HEK293 (cell line): Measurements from ENCODE around the gene OPCML.

Experiments used
- CTCF ChIA-PET: fragments of 350-600 bp; formaldehyde crosslinking; extraction: SDS; loops from one replicate; lab custom pipeline; 2021; ENCODE audit warnings: antibody characterized with exemption; lab: Yijun Ruan, JAX
- POLR2A ChIA-PET: fragments of 300-600 bp; formaldehyde crosslinking; extraction: SDS; loops from one replicate; lab custom pipeline; 2020; ENCODE audit warnings: antibody characterized with exemption, inconsistent platforms; lab: Yijun Ruan, JAX
- H3K27ac ChIP-seq: fragments of 200-500 bp; sonication (Bioruptor generic); 2 replicates; pipeline ENCODE4 v1.5.1; 2014; ENCODE audit warnings: low read depth, low read length, control low read depth, inconsistent platforms; ENCODE audit errors: extremely low read depth
- H3K36me3 ChIP-seq, 2 experiments: fragments of 200-500 bp in 1 of 2; sonication (Bioruptor generic) in 1 of 2; 1 replicate in 1 of 2; 2 replicates in 1 of 2; pipeline ENCODE4 v1.5.1; 2014 to 2017; ENCODE audit warnings: inconsistent platforms in 2 of 2, low read length in 2 of 2; ENCODE audit not compliant: control insufficient read depth in 2 of 2, insufficient read depth in 1 of 2
- H3K4me1 ChIP-seq: fragments of 200-500 bp; sonication (Bioruptor generic); 2 replicates; pipeline ENCODE4 v1.5.1; 2014; ENCODE audit warnings: mild to moderate bottlenecking, low read length, inconsistent platforms; ENCODE audit not compliant: control insufficient read depth, insufficient read depth
- H3K4me3 ChIP-seq: 2 replicates; pipeline ENCODE4 v1.5.1; 2011; ENCODE audit warnings: low read depth, mild to moderate bottlenecking, control low read depth, low read length, moderate library complexity
- H3K9me3 ChIP-seq: fragments of 200-500 bp; sonication (Bioruptor generic); 2 replicates; pipeline ENCODE4 v1.5.1; 2014; ENCODE audit warnings: low read depth, low read length, inconsistent platforms; ENCODE audit not compliant: control insufficient read depth, insufficient read depth
- BCL11B ChIP-seq: fragments of 450-650 bp; formaldehyde crosslinking; IDR thresholded peaks from 2 replicates; pipeline ENCODE4 v1.5.1; 2016; ENCODE audit warnings: low read depth, missing biosample characterization, missing genetic modification characterization
- HOXD13 ChIP-seq: sonication (generic); formaldehyde crosslinking; IDR thresholded peaks from 2 replicates; pipeline ENCODE4 v1.8.0; 2022; ENCODE audit warnings: missing genetic modification reagents, borderline replicate concordance
- INSM2 ChIP-seq: fragments of 450-650 bp; formaldehyde crosslinking; IDR thresholded peaks from 2 replicates; pipeline ENCODE4 v1.5.1; 2016; ENCODE audit warnings: missing biosample characterization, missing genetic modification characterization
- KLF1 ChIP-seq: fragments of 450-650 bp; formaldehyde crosslinking; IDR thresholded peaks from 2 replicates; pipeline ENCODE4 v1.5.1; 2016; ENCODE audit warnings: missing biosample characterization, missing genetic modification characterization
- PATZ1 ChIP-seq: fragments of 450-650 bp; formaldehyde crosslinking; IDR thresholded peaks from 2 replicates; pipeline ENCODE4 v1.5.1; 2016; ENCODE audit warnings: missing biosample characterization, missing genetic modification characterization
- REST ChIP-seq: fragments of 450-650 bp; formaldehyde crosslinking; IDR thresholded peaks from 2 replicates; pipeline ENCODE4 v1.5.1; 2016; ENCODE audit warnings: missing biosample characterization, missing genetic modification characterization
- YY1 ChIP-seq: fragments of 450-650 bp; formaldehyde crosslinking; IDR thresholded peaks from 2 replicates; pipeline ENCODE4 v1.5.1; 2018; ENCODE audit warnings: missing biosample characterization, missing genetic modification characterization
- ZNF114 ChIP-seq: fragments of 450-650 bp; formaldehyde crosslinking; IDR thresholded peaks from 2 replicates; pipeline ENCODE4 v1.5.0; 2017; ENCODE audit warnings: missing biosample characterization, missing genetic modification characterization
- ZNF148 ChIP-seq: fragments of 450-650 bp; formaldehyde crosslinking; IDR thresholded peaks from 2 replicates; pipeline ENCODE4 v1.5.0; 2017; ENCODE audit warnings: missing biosample characterization, missing genetic modification characterization, borderline replicate concordance
- ZNF175 ChIP-seq: fragments of 450-650 bp; formaldehyde crosslinking; IDR thresholded peaks from 2 replicates; pipeline ENCODE4 v1.5.1; 2016; ENCODE audit warnings: missing biosample characterization, missing genetic modification characterization
- ZNF19 ChIP-seq: fragments of 450-650 bp; formaldehyde crosslinking; IDR thresholded peaks from 2 replicates; pipeline ENCODE4; 2016; ENCODE audit warnings: missing biosample characterization, missing genetic modification characterization, low read depth
- ZNF214 ChIP-seq: fragments of 450-650 bp; formaldehyde crosslinking; IDR thresholded peaks from 2 replicates; pipeline ENCODE4 v1.5.1; 2017; ENCODE audit warnings: missing biosample characterization, mild to moderate bottlenecking, missing genetic modification characterization, borderline replicate concordance
- ZNF391 ChIP-seq: fragments of 450-650 bp; formaldehyde crosslinking; IDR thresholded peaks from 2 replicates; pipeline ENCODE4 v1.5.1; 2016; ENCODE audit warnings: low read depth, missing biosample characterization, missing genetic modification characterization, borderline replicate concordance
- ZNF398 ChIP-seq: fragments of 450-650 bp; formaldehyde crosslinking; IDR thresholded peaks from 2 replicates; pipeline ENCODE4 v1.5.1; 2017; ENCODE audit warnings: missing biosample characterization, missing genetic modification characterization
- ZNF488 ChIP-seq: fragments of 450-650 bp; formaldehyde crosslinking; IDR thresholded peaks from 2 replicates; pipeline ENCODE4 v1.5.1; 2016; ENCODE audit warnings: missing biosample characterization, missing genetic modification characterization
- ZNF514 ChIP-seq: fragments of 450-650 bp; formaldehyde crosslinking; IDR thresholded peaks from 2 replicates; pipeline ENCODE4 v1.5.1; 2016; ENCODE audit warnings: missing biosample characterization, missing genetic modification characterization
- ZNF639 ChIP-seq: fragments of 450-650 bp; formaldehyde crosslinking; IDR thresholded peaks from 2 replicates; pipeline ENCODE4 v1.5.1; 2016; ENCODE audit warnings: missing biosample characterization, missing genetic modification characterization
- ZNF791 ChIP-seq: fragments of 450-650 bp; formaldehyde crosslinking; IDR thresholded peaks from 2 replicates; pipeline ENCODE4 v1.5.1; 2016; ENCODE audit warnings: missing biosample characterization, missing genetic modification characterization

OPCML gene

GRCh38 chr11:133399294-133399693 lies 133.0 kb downstream of the OPCML start:
- TF ChIP-seq ZNF19, result no peak
- TF ChIP-seq ZNF114 (tag by site-specific recombination), result no peak
- no peak for TF ChIP-seq ZNF791 (tag by site-specific recombination)
- TF ChIP-seq ZNF398, result no peak
- no peak for TF ChIP-seq PATZ1
- no peak for TF ChIP-seq KLF1 (tag by site-specific recombination)
- no peak for TF ChIP-seq ZNF639 (tag by site-specific recombination)
- no peak for TF ChIP-seq ZNF175
- TF ChIP-seq ZNF391 (tag by site-specific recombination), result no peak
- no peak for TF ChIP-seq YY1 (tag by site-specific recombination)
- no peak for TF ChIP-seq ZNF148 (tag by site-specific recombination)
- TF ChIP-seq INSM2 (tag by site-specific recombination), result no peak
- no peak for TF ChIP-seq HOXD13 (CRISPR knock-in tag)
- ChIA-PET CTCF (no interaction called here), POLR2A (no interaction called here)
- no peaks in the 10 kb centered on the region for H3K36me3 ChIP-seq
- no peak overlapping the region for H3K27ac ChIP-seq
- H3K4me1 ChIP-seq, result no peaks in the 10 kb centered on the region
- H3K9me3 ChIP-seq, result no peaks in the 10 kb centered on the region
- no peak overlapping the region for H3K4me3 ChIP-seq

- no peak overlapping the region for H3K27ac ChIP-seq
- no peaks in the 10 kb centered on the region for H3K4me1 ChIP-seq
- POLR2A ChIA-PET, result no interaction called here
- no peaks in the 10 kb centered on the region for H3K9me3 ChIP-seq
- H3K36me3 ChIP-seq, result no peaks in the 10 kb centered on the region
- no peak overlapping the region for H3K4me3 ChIP-seq
- CTCF ChIA-PET, result interaction anchor here (0.7 kb wide), 1 partner anchor 802 kb away, joined by 3 read pairs; no protein-coding TSS in a partner anchor
- no peak for TF ChIP-seq BCL11B
- no peak for TF ChIP-seq ZNF514 (tag by site-specific recombination)
- TF ChIP-seq REST (tag by site-specific recombination), result no peak
- no peak for TF ChIP-seq ZNF488 (tag by site-specific recombination)
- no peak for TF ChIP-seq ZNF214 (tag by site-specific recombination)
- TF ChIP-seq PATZ1, result no peak
Observed at GRCh38 chr11:133390803-133391202, 141.5 kb downstream of the OPCML start.
